Fibroblast of pulmonary artery (primary cell): ENCODE results near the gene COA8.

Source experiments
- DNase-seq: peaks from one replicate; pipeline ENCODE4 v3.0.0-alpha.2; 2010; ENCODE audit warnings: low read depth
- H3K4me3 ChIP-seq: replicated peaks from 2 replicates; pipeline ENCODE4 v1.5.1; 2011; ENCODE audit warnings: low read depth, mild to moderate bottlenecking, control low read depth, low read length, moderate library complexity
- CTCF ChIP-seq: IDR thresholded peaks from 2 replicates; pipeline ENCODE4 v1.5.1; 2011; ENCODE audit warnings: mild to moderate bottlenecking, control low read depth, low read length, inconsistent platforms; ENCODE audit errors: missing control alignments

Gene COA8

GRCh38 chr14:103540821-103541708 is 21.7 kb upstream of the COA8 start:
- H3K4me3 ChIP-seq = no peak overlapping the region
- TF ChIP-seq CTCF = no peak
- no peak for DNase-seq

GRCh38 chr14:103541709-103542604 is 20.8 kb upstream of the COA8 start:
- DNase-seq = no peak
- TF ChIP-seq CTCF = no peak
- no peak overlapping the region for H3K4me3 ChIP-seq

- H3K4me3 ChIP-seq = no peak overlapping the region
- TF ChIP-seq CTCF = no peak
- DNase-seq = no peak
Measured at GRCh38 chr14:103542605-103543088, 20.1 kb upstream of the COA8 start.

GRCh38 chr14:103543140-103543539 is 19.6 kb upstream of the COA8 start:
- DNase-seq = no peak
- H3K4me3 ChIP-seq = no peak overlapping the region

GRCh38 chr14:103543721-103544387 is 18.9 kb upstream of the COA8 start:
- no peak overlapping the region for H3K4me3 ChIP-seq

More at GRCh38 chr14:103543140-103543539, 19.6 kb upstream of the COA8 start:
- TF ChIP-seq CTCF = no peak

More at GRCh38 chr14:103543721-103544387, 18.9 kb upstream of the COA8 start:
- no peak for TF ChIP-seq CTCF
- no peak for DNase-seq
